ENCODE measurements around the gene ANXA3.

The ANXA3 gene

DNA sequence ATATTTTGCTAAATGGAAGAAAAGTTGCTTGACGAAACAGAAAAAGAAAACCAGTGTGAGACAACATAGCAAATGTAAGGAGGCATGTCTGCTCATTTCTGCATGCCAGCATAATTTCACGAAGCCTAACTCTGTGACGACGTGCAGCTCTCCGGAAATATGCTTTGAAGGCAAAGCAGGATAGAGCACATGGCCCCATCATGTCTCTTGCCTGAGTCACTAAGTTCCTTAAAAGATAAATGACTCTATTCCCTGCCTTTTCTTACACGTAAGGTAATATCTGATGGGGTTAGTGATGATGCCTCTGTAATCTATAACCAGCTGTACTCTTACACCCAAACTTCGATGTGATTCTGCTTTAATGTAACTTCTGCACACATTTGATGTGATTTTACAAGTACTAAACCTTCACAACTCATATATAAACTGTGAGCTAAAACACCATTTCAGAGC, 64.5 kb downstream of the ANXA3 start:
- H3K9me3 ChIP-seq: no peaks in the 10 kb centered on the region
- H3K36me3 ChIP-seq (replicated peaks): no peaks in the 10 kb centered on the region
- in situ Hi-C loops (cut with MboI; ENCODE audit: low sequenced_read_pairs): loop anchor here (5.0 kb wide), 1 partner anchor 251 kb away; no protein-coding TSS in a partner anchor
- DNase-seq (ENCODE audit: low spot score in 2 of 2): no peak
- H3K4me1 ChIP-seq: no peaks in the 10 kb centered on the region
- H3K4me3 ChIP-seq: no peak overlapping the region
- no peaks in the 10 kb centered on the region for H3K27me3 ChIP-seq (ENCODE audit: low read depth)

DNA sequence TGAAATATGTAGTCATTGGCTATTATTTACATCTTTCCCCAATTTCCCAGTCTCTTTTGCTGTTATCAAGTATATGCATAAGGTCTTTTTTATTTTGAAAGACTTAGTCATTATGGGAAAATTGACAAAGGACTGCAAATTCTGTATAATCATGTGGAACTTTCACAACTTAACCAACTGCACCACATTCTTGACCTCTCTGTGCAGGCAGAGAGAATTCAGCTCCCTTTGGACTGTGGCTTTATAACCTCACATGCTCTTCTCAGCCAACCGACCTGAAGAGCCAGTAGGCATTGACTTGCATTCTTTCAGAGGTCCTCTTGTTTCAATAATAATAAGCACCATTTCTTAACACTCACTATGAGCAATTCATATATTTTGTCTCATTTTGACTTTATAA, 66.9 kb downstream of the ANXA3 start:
- no peaks in the 10 kb centered on the region for H3K27me3 ChIP-seq (ENCODE audit: low read depth)
- no peak for DNase-seq (ENCODE audit: low spot score in 2 of 2)
- no peaks in the 10 kb centered on the region for H3K4me1 ChIP-seq
- no peaks in the 10 kb centered on the region for H3K9me3 ChIP-seq
- no peak overlapping the region for H3K4me3 ChIP-seq
- H3K36me3 ChIP-seq (replicated peaks): no peaks in the 10 kb centered on the region
- in situ Hi-C loops (cut with MboI; ENCODE audit: low sequenced_read_pairs): loop anchor here (5.0 kb wide), 1 partner anchor 249 kb away; no protein-coding TSS in a partner anchor

DNA sequence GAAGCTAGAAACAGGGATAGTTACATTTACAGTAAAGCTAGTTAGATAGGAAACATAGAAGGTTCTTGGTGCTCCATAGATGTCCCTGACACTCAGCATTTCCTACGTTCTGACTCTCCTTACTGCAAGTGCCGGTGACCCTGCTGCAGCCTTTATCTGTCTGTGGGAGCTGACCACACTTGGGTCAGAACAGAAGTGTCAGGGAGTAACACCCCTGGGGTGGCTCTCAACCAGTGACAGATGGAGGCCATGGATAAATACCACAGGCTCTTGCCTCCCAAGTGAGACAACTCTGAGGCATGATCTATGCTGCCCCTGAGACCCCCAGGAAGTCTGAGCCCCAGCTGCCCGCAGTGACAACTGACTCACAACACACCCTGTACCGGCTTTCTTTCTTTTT, 69.8 kb downstream of the ANXA3 start:
- Histone ChIP-seq H3K4me3 (no peak overlapping the region), H3K4me1 (no peaks in the 10 kb centered on the region), H3K36me3 (replicated peaks) (no peaks in the 10 kb centered on the region), H3K9me3 (no peaks in the 10 kb centered on the region), H3K27me3 (ENCODE audit: low read depth) (no peaks in the 10 kb centered on the region)
- no peak for DNase-seq (ENCODE audit: low spot score in 2 of 2)
- in situ Hi-C loops (cut with MboI; ENCODE audit: low sequenced_read_pairs): no loop called here

DNA sequence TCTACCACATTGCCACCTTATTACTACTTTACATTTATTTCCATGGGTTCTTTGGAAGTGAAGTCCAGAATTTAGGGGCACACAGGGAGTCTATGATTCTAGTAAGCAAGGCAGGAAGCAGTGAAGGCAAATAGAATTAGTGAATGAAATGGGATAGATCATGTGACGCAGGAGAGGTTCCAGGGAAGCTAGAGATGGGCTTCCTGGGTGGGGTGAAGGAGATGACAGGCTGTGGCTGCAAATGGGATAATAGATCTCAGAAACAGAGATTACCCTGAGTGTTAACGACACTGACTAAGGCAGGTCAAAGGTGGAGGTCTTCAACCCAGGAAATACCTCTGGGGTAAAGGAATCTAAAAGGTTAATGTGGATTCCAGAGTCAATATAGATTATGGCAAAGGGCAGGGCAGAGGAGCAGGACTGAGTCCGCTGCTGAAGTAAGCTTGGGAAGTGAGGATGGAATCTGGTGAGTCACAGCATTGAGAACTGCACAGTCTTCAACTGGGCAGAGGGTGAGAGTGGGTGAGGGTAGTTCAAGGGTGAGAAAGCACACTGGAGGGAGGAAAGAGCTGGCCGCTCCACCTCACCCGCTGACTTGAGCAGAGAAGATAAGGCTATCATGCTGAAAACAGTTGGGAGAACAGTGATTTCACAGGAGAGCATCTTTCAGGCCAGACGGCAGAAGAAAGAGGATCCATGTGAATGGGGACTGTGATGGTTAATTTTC, 70.8 kb downstream of the ANXA3 start:
- in situ Hi-C loops (cut with MboI; ENCODE audit: low sequenced_read_pairs): no loop called here
- DNase-seq (ENCODE audit: low spot score in 2 of 2): no peak
- no peaks in the 10 kb centered on the region for H3K27me3 ChIP-seq (ENCODE audit: low read depth)
- no peaks in the 10 kb centered on the region for H3K9me3 ChIP-seq
- H3K36me3 ChIP-seq (replicated peaks): no peaks in the 10 kb centered on the region
- no peaks in the 10 kb centered on the region for H3K4me1 ChIP-seq
- H3K4me3 ChIP-seq: no peak overlapping the region

DNA sequence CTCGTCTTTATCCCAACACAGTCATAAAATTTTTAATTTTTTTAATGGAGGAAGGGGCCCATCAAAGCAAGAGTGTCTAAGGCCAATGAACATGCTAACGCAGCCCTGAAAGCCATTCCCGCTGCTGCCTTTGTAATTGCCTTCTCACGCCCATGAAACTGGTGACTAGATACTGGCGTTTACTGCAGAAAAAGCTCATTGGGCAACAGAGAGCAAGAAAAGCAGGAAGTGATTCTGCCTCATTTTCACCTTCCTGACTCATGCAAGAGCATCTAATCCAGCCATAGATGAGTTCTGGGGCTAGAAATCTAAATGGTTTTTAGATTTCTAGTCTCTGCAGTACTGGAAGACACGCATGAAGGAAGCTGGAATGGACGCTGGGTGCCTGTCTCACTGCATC, 72.5 kb downstream of the ANXA3 start:
- Histone ChIP-seq H3K9me3 (no peaks in the 10 kb centered on the region), H3K27me3 (ENCODE audit: low read depth) (no peaks in the 10 kb centered on the region), H3K4me3 (no peak overlapping the region), H3K36me3 (replicated peaks) (no peaks in the 10 kb centered on the region), H3K4me1 (peaks cover 2% of the 10 kb centered on the region; the same call in 1 of the 2 replicates)
- in situ Hi-C loops (cut with MboI; ENCODE audit: low sequenced_read_pairs): no loop called here
- DNase-seq (ENCODE audit: low spot score in 2 of 2): no peak

DNA sequence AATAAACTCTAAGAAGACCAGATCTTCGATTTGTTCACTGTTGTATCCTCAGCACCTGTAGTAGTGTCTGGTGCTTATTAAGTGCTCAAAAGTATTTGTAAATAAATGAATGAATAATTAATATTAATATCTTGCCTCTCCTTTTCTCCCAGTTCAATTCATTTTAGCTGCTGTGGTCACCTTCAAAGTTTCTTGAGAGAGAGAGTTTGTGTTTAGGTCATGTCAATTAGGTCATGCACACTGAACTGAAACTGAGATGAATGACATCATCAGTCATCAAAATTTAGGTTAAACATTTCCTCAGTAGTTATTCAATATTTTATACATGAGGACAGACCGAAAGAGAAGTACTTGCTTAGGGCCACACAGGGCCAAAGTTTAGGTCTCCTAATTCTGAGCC, 73.5 kb downstream of the ANXA3 start:
- Histone ChIP-seq H3K27me3 (ENCODE audit: low read depth) (no peaks in the 10 kb centered on the region), H3K9me3 (no peaks in the 10 kb centered on the region), H3K4me3 (no peak overlapping the region), H3K36me3 (replicated peaks) (no peaks in the 10 kb centered on the region), H3K4me1 (peaks cover 10% of the 10 kb centered on the region)
- in situ Hi-C loops (cut with MboI; ENCODE audit: low sequenced_read_pairs): no loop called here
- no peak for DNase-seq (ENCODE audit: low spot score in 2 of 2)

DNA sequence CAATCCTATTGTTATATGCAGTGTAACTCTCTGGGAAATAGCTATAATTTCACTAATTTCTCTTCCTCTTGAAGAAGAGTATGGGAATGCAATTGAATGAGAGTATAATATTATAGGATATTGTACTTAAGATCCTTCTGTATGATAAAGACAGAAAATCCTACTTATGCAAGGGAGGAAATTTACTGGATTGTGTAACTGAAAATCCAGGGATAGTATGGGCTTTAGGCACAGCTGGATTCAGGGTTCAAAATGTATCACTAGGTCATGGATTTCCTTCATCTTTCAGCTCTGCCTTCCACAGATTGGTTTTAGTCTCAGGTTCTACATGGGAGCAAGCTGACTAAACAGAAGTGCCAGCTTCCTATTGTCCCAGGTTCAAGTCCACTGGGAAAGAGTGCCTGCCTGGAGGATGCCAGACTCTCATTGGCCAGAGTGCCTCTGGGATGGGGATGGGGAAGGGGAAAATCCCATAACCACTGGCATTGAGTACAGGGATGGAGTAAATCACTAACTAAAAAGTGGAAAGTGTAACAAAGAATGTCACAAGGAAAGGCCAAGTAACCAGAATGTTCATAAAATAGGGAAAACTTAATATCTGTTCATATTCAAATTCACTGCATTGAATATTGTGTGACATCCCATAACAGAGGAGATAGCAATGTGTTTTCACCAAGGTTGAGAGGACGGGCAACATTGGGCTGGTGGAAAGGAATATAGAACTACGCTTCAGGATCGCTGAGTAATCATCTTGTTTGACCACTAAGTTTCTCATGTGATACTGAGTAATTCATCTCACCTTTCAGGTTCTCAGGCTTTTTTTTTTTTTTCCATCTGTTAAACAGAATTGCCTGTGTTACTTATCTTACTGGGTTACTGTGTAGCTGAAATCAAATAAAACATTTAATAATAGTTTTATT, 75.7 kb downstream of the ANXA3 start:
- no peak for DNase-seq (ENCODE audit: low spot score in 2 of 2)
- Histone ChIP-seq H3K27me3 (ENCODE audit: low read depth) (no peaks in the 10 kb centered on the region), H3K36me3 (replicated peaks) (no peaks in the 10 kb centered on the region), H3K9me3 (no peaks in the 10 kb centered on the region), H3K4me1 (peaks cover 11% of the 10 kb centered on the region), H3K4me3 (no peak overlapping the region)
- in situ Hi-C loops (cut with MboI; ENCODE audit: low sequenced_read_pairs): no loop called here

DNA sequence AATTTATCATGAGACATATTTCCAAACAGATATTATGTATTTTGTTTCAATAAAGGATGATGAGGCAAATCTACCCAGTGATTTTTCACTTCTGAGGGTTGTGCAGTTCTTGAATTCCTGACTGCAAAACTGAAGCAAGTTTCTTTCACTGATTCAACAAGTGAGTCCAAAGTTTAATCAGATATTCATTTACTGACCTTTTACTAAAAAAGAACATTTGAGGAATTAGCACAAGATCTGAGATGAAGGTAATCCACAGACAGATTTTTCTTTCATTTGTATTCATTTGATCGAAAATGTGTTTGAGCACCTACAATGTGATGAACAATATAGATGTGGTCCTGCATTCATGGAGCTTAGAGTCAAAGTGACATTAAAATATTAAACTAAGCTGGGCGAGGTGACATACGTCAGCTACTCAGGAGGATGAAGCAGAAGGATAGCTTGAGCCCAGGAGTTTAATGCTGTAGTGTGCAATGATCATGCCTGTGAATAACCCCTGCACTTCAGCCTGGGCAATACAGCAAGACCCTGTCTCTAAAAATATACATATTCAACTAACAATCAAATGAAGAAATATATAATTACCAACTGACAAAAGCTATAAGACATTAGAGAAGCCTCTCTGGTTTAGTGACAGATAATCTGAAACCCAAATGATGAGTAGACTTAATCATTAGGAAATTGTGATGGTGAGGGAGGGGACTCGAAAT, 76.6 kb downstream of the ANXA3 start:
- in situ Hi-C loops (cut with MboI; ENCODE audit: low sequenced_read_pairs): no loop called here
- no peak for DNase-seq (ENCODE audit: low spot score in 2 of 2)
- H3K4me3 ChIP-seq: no peak overlapping the region
- no peaks in the 10 kb centered on the region for H3K9me3 ChIP-seq
- no peaks in the 10 kb centered on the region for H3K27me3 ChIP-seq (ENCODE audit: low read depth)
- peaks cover 11% of the 10 kb centered on the region for H3K4me1 ChIP-seq
- no peaks in the 10 kb centered on the region for H3K36me3 ChIP-seq (replicated peaks)

DNA sequence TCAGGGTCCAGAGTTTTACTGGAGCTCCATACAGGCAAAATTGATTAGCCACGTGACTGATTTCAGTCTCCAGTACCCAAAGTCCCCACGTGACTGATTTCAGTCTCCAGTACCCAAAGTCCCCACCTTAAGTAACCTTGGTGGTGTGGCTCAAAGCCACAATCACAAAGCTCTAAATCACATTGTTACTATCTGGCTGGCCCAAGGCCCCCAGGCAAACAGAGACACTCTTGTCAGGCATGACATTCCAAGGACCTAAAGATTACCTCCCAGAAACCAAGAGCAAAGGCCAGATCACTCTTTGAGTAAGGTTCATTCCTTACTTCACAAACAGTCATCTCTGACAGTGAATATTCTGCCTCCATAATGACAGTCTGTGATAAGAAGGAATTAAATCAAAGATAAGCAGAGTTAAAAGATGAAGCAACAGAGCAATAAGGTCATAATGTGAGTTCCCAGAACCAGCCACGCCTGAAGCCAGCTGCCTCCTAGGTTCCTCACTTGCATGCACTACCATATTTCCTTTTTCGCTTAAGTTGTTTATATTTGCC, 78.5 kb downstream of the ANXA3 start:
- Histone ChIP-seq H3K36me3 (replicated peaks) (no peaks in the 10 kb centered on the region), H3K4me1 (peaks cover 11% of the 10 kb centered on the region), H3K9me3 (no peaks in the 10 kb centered on the region), H3K27me3 (ENCODE audit: low read depth) (no peaks in the 10 kb centered on the region; the same call in 1 of the 2 replicates), H3K4me3 (no peak overlapping the region)
- DNase-seq (ENCODE audit: low spot score in 2 of 2): no peak
- in situ Hi-C loops (cut with MboI; ENCODE audit: low sequenced_read_pairs): no loop called here

DNA sequence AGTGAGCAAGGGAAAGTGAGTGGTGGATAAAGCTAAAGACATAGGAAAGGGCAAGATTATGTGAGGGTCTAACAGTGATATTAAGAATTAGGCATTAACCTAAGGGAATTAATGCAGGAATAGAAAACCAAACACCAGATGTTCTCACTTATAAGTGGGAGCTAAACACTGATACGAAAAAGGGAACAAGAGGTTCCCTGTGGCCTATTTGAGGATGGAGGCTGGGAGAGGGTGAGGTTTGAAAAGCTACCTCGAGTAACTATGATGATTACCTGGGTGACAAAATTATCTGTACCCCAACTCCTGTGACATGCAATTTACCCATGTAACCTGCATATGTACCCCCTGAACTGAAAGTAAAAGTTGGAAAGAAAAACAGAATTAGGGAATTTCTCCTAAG, 79.0 kb downstream of the ANXA3 start:
- no peak for DNase-seq (ENCODE audit: low spot score in 2 of 2)
- Histone ChIP-seq H3K9me3 (no peaks in the 10 kb centered on the region), H3K36me3 (replicated peaks) (no peaks in the 10 kb centered on the region), H3K27me3 (ENCODE audit: low read depth) (no peaks in the 10 kb centered on the region; the same call in 1 of the 2 replicates), H3K4me1 (peaks cover 11% of the 10 kb centered on the region), H3K4me3 (no peak overlapping the region)
- in situ Hi-C loops (cut with MboI; ENCODE audit: low sequenced_read_pairs): no loop called here

DNA sequence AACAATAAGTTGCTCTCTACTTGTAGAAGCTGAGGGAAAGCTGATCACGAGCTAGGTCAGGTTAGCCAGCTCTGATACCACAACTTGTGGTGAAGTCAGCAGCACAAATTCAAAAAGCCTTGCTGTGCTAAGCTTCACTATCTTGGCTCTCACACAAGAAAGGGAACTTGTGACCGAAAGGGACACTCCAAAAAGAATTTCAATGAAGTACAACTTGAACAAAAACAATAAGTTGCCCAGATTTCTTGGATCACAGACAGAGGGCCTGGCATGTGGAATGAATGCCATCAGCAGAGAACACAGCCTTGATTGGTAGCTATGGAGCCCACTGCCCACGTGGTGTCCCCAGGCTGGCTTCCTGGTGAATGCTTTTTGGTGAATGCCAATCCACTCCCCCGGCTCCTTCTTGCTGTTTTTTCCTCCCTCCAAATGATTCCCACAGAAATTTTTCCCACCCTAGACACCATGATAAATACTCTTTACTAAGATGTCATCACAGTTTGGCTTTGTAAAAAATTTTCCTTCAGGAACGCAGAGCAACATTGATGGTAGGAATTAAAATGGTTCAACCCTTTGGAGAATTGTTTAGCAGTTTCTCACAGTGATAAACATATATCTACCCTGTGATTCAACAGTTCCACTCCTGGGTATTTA, 82.6 kb downstream of the ANXA3 start:
- Histone ChIP-seq H3K9me3 (no peaks in the 10 kb centered on the region), H3K27me3 (ENCODE audit: low read depth) (no peaks in the 10 kb centered on the region; the same call in none of the 2 replicates), H3K4me3 (no peak overlapping the region), H3K36me3 (replicated peaks) (no peaks in the 10 kb centered on the region), H3K4me1 (peaks cover 7% of the 10 kb centered on the region)
- in situ Hi-C loops (cut with MboI; ENCODE audit: low sequenced_read_pairs): no loop called here
- DNase-seq (ENCODE audit: low spot score in 2 of 2): no peak

DNA sequence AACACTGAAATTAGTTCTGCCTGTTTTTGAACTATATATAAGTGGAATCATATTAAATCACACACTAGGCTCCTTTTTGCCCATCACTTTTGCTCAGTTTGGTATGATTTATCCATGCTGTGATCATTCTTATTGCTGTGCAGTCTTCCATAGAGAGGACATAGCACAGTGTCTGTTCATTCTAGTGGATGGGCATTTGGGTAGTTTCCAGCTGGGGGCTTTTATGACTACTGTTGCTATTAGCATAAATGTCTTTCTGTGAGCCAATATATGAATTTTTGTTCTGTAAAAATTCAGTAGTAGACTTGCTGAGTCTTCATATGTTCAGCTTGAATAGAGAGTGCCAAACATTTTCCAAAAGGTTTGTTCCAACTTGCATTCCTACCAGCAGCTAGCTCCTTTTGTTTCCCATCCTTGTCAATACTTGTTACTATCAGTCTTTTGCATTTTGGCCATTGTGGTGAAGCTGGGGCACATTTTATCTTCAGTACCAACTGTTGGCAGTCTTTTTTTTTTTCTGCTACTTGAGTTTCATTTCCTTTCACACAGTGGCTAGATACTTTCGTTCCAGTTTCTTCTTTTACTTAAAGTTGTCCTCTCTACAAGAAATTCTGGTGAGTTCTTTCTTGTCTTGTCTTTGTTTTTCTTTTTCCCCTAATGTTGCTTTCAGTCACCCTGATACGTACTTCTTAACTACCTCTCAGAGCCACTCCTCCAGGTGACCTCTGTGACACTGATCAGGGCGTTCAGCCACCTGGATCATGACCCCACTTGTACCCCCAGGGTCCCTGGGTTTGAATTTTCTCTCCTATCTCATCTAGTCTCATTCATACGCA, 87.0 kb downstream of the ANXA3 start:
- DNase-seq (ENCODE audit: low spot score in 2 of 2): no peak
- in situ Hi-C loops (cut with MboI; ENCODE audit: low sequenced_read_pairs): no loop called here
- Histone ChIP-seq H3K4me3 (no peak overlapping the region), H3K9me3 (no peaks in the 10 kb centered on the region), H3K27me3 (ENCODE audit: low read depth) (no peaks in the 10 kb centered on the region; the same call in none of the 2 replicates), H3K4me1 (no peaks in the 10 kb centered on the region), H3K36me3 (replicated peaks) (no peaks in the 10 kb centered on the region)

Measured in HAP-1 (cell line).